Neural cell (in vitro differentiated cells): Measurements from ENCODE around the gene PRKCQ. TPM values are rescaled to one million over a fixed set of nuclear protein-coding genes. Genes with fewer than 3 reads are reported as not detected.

ENCODE experiments used
- H2AFZ ChIP-seq: fragments of 200-600, 300-800 bp; sonication (generic), shearing (Covaris generic); 2 replicates; pipeline ENCODE4 v1.6.0; 2014; ENCODE audit warnings: low read depth, mild to moderate bottlenecking, antibody characterized with exemption, low read length, moderate library complexity
- H3F3A ChIP-seq: fragments of 200-600 bp; shearing (Covaris generic); 2 replicates; pipeline ENCODE4 v1.6.1; 2016; ENCODE audit warnings: mild to moderate bottlenecking, moderate library complexity, mixed read lengths, antibody characterized with exemption, low read length; ENCODE audit not compliant: insufficient read depth, poor library complexity, severe bottlenecking
- H3K27ac ChIP-seq: fragments of 200-600, 300-800 bp; sonication (generic), shearing (Covaris generic); 2 replicates; pipeline ENCODE4 v1.5.1; 2014; ENCODE audit warnings: mild to moderate bottlenecking, low read length, moderate library complexity
- H3K27me3 ChIP-seq: fragments of 300-800, 200-600 bp; sonication (generic), shearing (Covaris generic); 2 replicates; pipeline ENCODE4 v1.6.0; 2014; ENCODE audit warnings: mild to moderate bottlenecking, low read depth, low read length, moderate library complexity; ENCODE audit not compliant: insufficient read depth
- H3K36me3 ChIP-seq: fragments of 300-800, 200-600 bp; sonication (generic), shearing (Covaris generic); 2 replicates; pipeline ENCODE4 v1.5.1; 2014; ENCODE audit warnings: mild to moderate bottlenecking, antibody characterized with exemption, low read length, moderate library complexity; ENCODE audit not compliant: insufficient read depth
- H3K4me2 ChIP-seq: fragments of 300-800, 200-600 bp; sonication (generic), shearing (Covaris generic); 2 replicates; pipeline ENCODE4 v1.6.0; 2014; ENCODE audit warnings: mild to moderate bottlenecking, low read length
- H3K4me3 ChIP-seq: fragments of 300-800, 200-600 bp; sonication (generic), shearing (Covaris generic); 2 replicates; pipeline ENCODE4 v1.5.1; 2014; ENCODE audit warnings: mild to moderate bottlenecking, low read length, moderate library complexity
- H3K79me2 ChIP-seq: fragments of 200-600 bp; shearing (Covaris generic); replicated peaks from 2 replicates; pipeline ENCODE4 v1.6.0; 2014; ENCODE audit warnings: mild to moderate bottlenecking, low read length, moderate library complexity; ENCODE audit not compliant: insufficient read depth
- H3K9ac ChIP-seq: fragments of 300-800, 200-600 bp; sonication (generic), shearing (Covaris generic); 2 replicates; pipeline ENCODE4 v1.6.1; 2016; ENCODE audit warnings: mild to moderate bottlenecking, low read length, mixed read lengths
- H3K9me2 ChIP-seq: fragments of 200-600 bp; shearing (Covaris generic); 2 replicates; pipeline ENCODE4 v1.6.1; 2016; ENCODE audit warnings: mild to moderate bottlenecking, low read length, mixed read lengths; ENCODE audit not compliant: insufficient read depth
- H3K9me3 ChIP-seq: fragments of 200-600, 300-800 bp; sonication (generic), shearing (Covaris generic); 2 replicates; pipeline ENCODE4 v1.6.1; 2016; ENCODE audit warnings: mild to moderate bottlenecking, mixed run types, low read length, moderate library complexity, mixed read lengths
- H4K20me1 ChIP-seq: fragments of 200-600 bp; shearing (Covaris generic); 2 replicates; pipeline ENCODE4 v1.6.1; 2016; ENCODE audit warnings: mild to moderate bottlenecking, mixed run types; ENCODE audit not compliant: insufficient read depth
- CTCF ChIP-seq: fragments of 450-650 bp; IDR thresholded peaks from 2 replicates; pipeline ENCODE4 v1.5.1; 2014; ENCODE audit warnings: antibody characterized with exemption, mild to moderate bottlenecking, moderate library complexity; ENCODE audit not compliant: poor library complexity, severe bottlenecking
- EP300 ChIP-seq: fragments of 450-650 bp; conservative IDR thresholded peaks from 2 replicates; pipeline ENCODE4 v1.6.1; 2014; ENCODE audit warnings: antibody characterized with exemption, mild to moderate bottlenecking, moderate library complexity; ENCODE audit not compliant: poor library complexity, severe bottlenecking
- EZH2 ChIP-seq: fragments of 200-600, 300-800 bp; shearing (Covaris generic), sonication (generic); IDR thresholded peaks from 2 replicates; pipeline ENCODE4 v1.6.1; 2014; ENCODE audit warnings: antibody characterized with exemption, low read length, borderline replicate concordance, mild to moderate bottlenecking; ENCODE audit not compliant: insufficient read depth, poor library complexity, severe bottlenecking
- MXI1 ChIP-seq: fragments of 450-650 bp; conservative IDR thresholded peaks from 2 replicates; pipeline ENCODE4 v1.6.1; 2014; ENCODE audit warnings: antibody characterized with exemption, mild to moderate bottlenecking; ENCODE audit not compliant: poor library complexity, severe bottlenecking
- POLR2AphosphoS5 ChIP-seq: IDR thresholded peaks from 2 replicates; pipeline ENCODE4 v1.6.1; 2012
- RAD21 ChIP-seq: fragments of 450-650 bp; conservative IDR thresholded peaks from 2 replicates; pipeline ENCODE4 v1.6.1; 2014; ENCODE audit warnings: antibody characterized with exemption, mild to moderate bottlenecking, moderate library complexity
- REST ChIP-seq: IDR thresholded peaks from 2 replicates; pipeline ENCODE4 v1.6.1; 2012; ENCODE audit warnings: borderline replicate concordance
- SMC3 ChIP-seq: fragments of 450-650 bp; conservative IDR thresholded peaks from 2 replicates; pipeline ENCODE4 v1.6.1; 2014; ENCODE audit warnings: antibody characterized with exemption, mild to moderate bottlenecking, moderate library complexity; ENCODE audit not compliant: poor library complexity
- TAF1 ChIP-seq: IDR thresholded peaks from 2 replicates; pipeline ENCODE4 v1.6.1; 2012; ENCODE audit warnings: low read depth
- polyA plus RNA-seq: library from polyadenylated mRNA; depleted of rRNA; stranded (reverse); fragments of >200 nt; gene quantifications from 2 replicates; pipeline ENCODE4 v1.2.3, GENCODE V29; 2014

The PRKCQ gene
- polyA plus RNA-seq, 1 donor from 2014 or later: 0.61 TPM

GRCh38 chr10:6431186-6431585, 148.9 kb downstream of the PRKCQ start:
- H3F3A ChIP-seq: no peaks in the 10 kb centered on the region
- H3K4me2 ChIP-seq: no peak overlapping the region
- H3K27ac ChIP-seq: no peak overlapping the region
- no peaks in the 10 kb centered on the region for H4K20me1 ChIP-seq
- no peaks in the 10 kb centered on the region for H3K36me3 ChIP-seq
- no peak overlapping the region for H3K9ac ChIP-seq
- no peaks in the 10 kb centered on the region for H3K27me3 ChIP-seq
- H3K9me3 ChIP-seq: no peaks in the 10 kb centered on the region
- H3K9me2 ChIP-seq: no peaks in the 10 kb centered on the region
- H3K4me3 ChIP-seq: no peak overlapping the region
- TF ChIP-seq REST (no peak), RAD21 (no peak), EZH2 (no peak), EP300 (no peak), MXI1 (no peak), CTCF (no peak), SMC3 (no peak), POLR2AphosphoS5 (no peak), TAF1 (no peak)
- no peak overlapping the region for H2AFZ ChIP-seq
- no peaks in the 10 kb centered on the region for H3K79me2 ChIP-seq

GRCh38 chr10:6430423-6430980, 149.6 kb downstream of the PRKCQ start:
- no peaks in the 10 kb centered on the region for H3F3A ChIP-seq
- H3K9ac ChIP-seq: no peak overlapping the region
- H3K79me2 ChIP-seq: no peaks in the 10 kb centered on the region
- H2AFZ ChIP-seq: no peak overlapping the region
- no peaks in the 10 kb centered on the region for H3K9me2 ChIP-seq
- H3K4me3 ChIP-seq: no peak overlapping the region
- TF ChIP-seq MXI1: no peak
- no peak for TF ChIP-seq EP300
- no peak for TF ChIP-seq EZH2
- TF ChIP-seq CTCF: no peak
- no peak for TF ChIP-seq RAD21
- no peak for TF ChIP-seq TAF1
- TF ChIP-seq REST: no peak
- no peak for TF ChIP-seq POLR2AphosphoS5
- TF ChIP-seq SMC3: no peak
- H3K27me3 ChIP-seq: no peaks in the 10 kb centered on the region
- H3K36me3 ChIP-seq: no peaks in the 10 kb centered on the region
- no peaks in the 10 kb centered on the region for H4K20me1 ChIP-seq
- no peak overlapping the region for H3K4me2 ChIP-seq
- H3K27ac ChIP-seq: no peak overlapping the region
- no peaks in the 10 kb centered on the region for H3K9me3 ChIP-seq
